DND-41 (cell line): ENCODE data around the gene COX5A.

Source experiments
- ATAC-seq: fragments of 200-7000 bp; cut with Tn5 transposase; 3 replicates; pipeline ENCODE4 v1.9.1; 2021; ENCODE audit warnings: low read depth; ENCODE audit not compliant: insufficient read depth
- DNase-seq: peaks from one replicate; pipeline ENCODE4 v3.0.0-alpha.2; 2020
- H2AFZ ChIP-seq: 2 replicates; pipeline ENCODE4 v1.6.0; 2012; ENCODE audit warnings: low read depth, low read length
- H3K27ac ChIP-seq: 2 replicates; pipeline ENCODE4 v1.5.1; 2012; ENCODE audit warnings: low read length, inconsistent platforms
- H3K27me3 ChIP-seq: fragments of 200-600 bp; sonication (generic); 2 replicates; pipeline ENCODE4 v1.6.0; 2012; ENCODE audit warnings: low read length, mild to moderate bottlenecking, inconsistent platforms; ENCODE audit not compliant: insufficient read depth, poor library complexity
- H3K36me3 ChIP-seq: 2 replicates; pipeline ENCODE4 v1.5.1; 2012; ENCODE audit warnings: low read length, inconsistent platforms; ENCODE audit not compliant: insufficient read depth
- H3K4me1 ChIP-seq: 2 replicates; pipeline ENCODE4 v1.5.1; 2012; ENCODE audit warnings: mild to moderate bottlenecking, low read length; ENCODE audit not compliant: insufficient read depth
- H3K4me2 ChIP-seq: 2 replicates; pipeline ENCODE4 v1.6.0; 2012; ENCODE audit warnings: mild to moderate bottlenecking, moderate library complexity, low read length, inconsistent platforms; ENCODE audit not compliant: insufficient read depth
- H3K4me3 ChIP-seq, 2 experiments: fragments of 200-600 bp in 1 of 2; shearing (Covaris generic) in 1 of 2; 2 replicates each; pipeline ENCODE4 v1.5.1; 2012 to 2016; ENCODE audit warnings: inconsistent platforms in 2 of 2, low read length in 2 of 2, mild to moderate bottlenecking in 2 of 2, low read depth in 1 of 2, moderate library complexity in 1 of 2
- H3K79me2 ChIP-seq: 2 replicates; pipeline ENCODE4 v1.6.0; 2012; ENCODE audit warnings: low read length, inconsistent platforms; ENCODE audit not compliant: insufficient read depth
- H3K9ac ChIP-seq: 2 replicates; pipeline ENCODE4 v1.6.0; 2012; ENCODE audit warnings: low read depth, mild to moderate bottlenecking, inconsistent platforms, low read length, moderate library complexity
- H3K9me3 ChIP-seq: 2 replicates; pipeline ENCODE4 v1.5.1; 2012; ENCODE audit warnings: low read length, moderate library complexity, mild to moderate bottlenecking, inconsistent platforms; ENCODE audit not compliant: insufficient read depth, severe bottlenecking
- H4K20me1 ChIP-seq: 2 replicates; pipeline ENCODE4 v1.6.0; 2012; ENCODE audit warnings: low read length; ENCODE audit not compliant: insufficient read depth
- CTCF ChIP-seq: IDR thresholded peaks from 2 replicates; pipeline ENCODE4 v1.5.1; 2012; ENCODE audit warnings: borderline replicate concordance, low read length, moderate library complexity, mild to moderate bottlenecking; ENCODE audit not compliant: poor library complexity, severe bottlenecking; ENCODE audit errors: extremely low read depth
- EZH2 ChIP-seq: IDR thresholded peaks from 3 replicates; pipeline ENCODE4 v1.6.1; 2012; ENCODE audit warnings: borderline replicate concordance, low read depth, mild to moderate bottlenecking, moderate library complexity, low read length, inconsistent platforms; ENCODE audit not compliant: severe bottlenecking

COX5A gene

GRCh38 chr15:74955017-74955416, 17.1 kb upstream of the COX5A start:
- no peaks in the 10 kb centered on the region for H3K79me2 ChIP-seq
- H3K36me3 ChIP-seq: no peaks in the 10 kb centered on the region
- H3K4me2 ChIP-seq: no peak overlapping the region
- no peak overlapping the region for H3K4me3 ChIP-seq
- H2AFZ ChIP-seq: no peak overlapping the region
- no peaks in the 10 kb centered on the region for H3K27me3 ChIP-seq
- H3K27ac ChIP-seq: no peak overlapping the region
- ATAC-seq (no peak), DNase-seq (no peak)
- no peak overlapping the region for H3K9ac ChIP-seq
- H3K9me3 ChIP-seq: no peaks in the 10 kb centered on the region
- no peak for TF ChIP-seq EZH2
- no peak for TF ChIP-seq CTCF
- H3K4me1 ChIP-seq: no peaks in the 10 kb centered on the region
- no peaks in the 10 kb centered on the region for H4K20me1 ChIP-seq

GRCh38 chr15:74954515-74954914, 16.6 kb upstream of the COX5A start:
- H3K4me2 ChIP-seq: no peak overlapping the region
- no peaks in the 10 kb centered on the region for H4K20me1 ChIP-seq
- no peak overlapping the region for H3K4me3 ChIP-seq
- TF ChIP-seq EZH2 (no peak), CTCF (no peak)
- no peaks in the 10 kb centered on the region for H3K79me2 ChIP-seq
- H3K9ac ChIP-seq: no peak overlapping the region
- DNase-seq (no peak), ATAC-seq (no peak)
- H3K4me1 ChIP-seq: no peaks in the 10 kb centered on the region
- no peaks in the 10 kb centered on the region for H3K36me3 ChIP-seq
- H2AFZ ChIP-seq: no peak overlapping the region
- no peaks in the 10 kb centered on the region for H3K27me3 ChIP-seq
- H3K27ac ChIP-seq: no peak overlapping the region
- no peaks in the 10 kb centered on the region for H3K9me3 ChIP-seq

GRCh38 chr15:74951006-74951405, 13.1 kb upstream of the COX5A start:
- TF ChIP-seq CTCF: no peak
- TF ChIP-seq EZH2: no peak
- DNase-seq: no peak
- Histone ChIP-seq H3K4me3 (no peak overlapping the region), H4K20me1 (no peaks in the 10 kb centered on the region), H3K9me3 (no peaks in the 10 kb centered on the region), H3K27me3 (no peaks in the 10 kb centered on the region), H2AFZ (no peak overlapping the region), H3K27ac (no peak overlapping the region), H3K9ac (no peak overlapping the region), H3K79me2 (no peaks in the 10 kb centered on the region), H3K36me3 (no peaks in the 10 kb centered on the region), H3K4me2 (no peak overlapping the region), H3K4me1 (no peaks in the 10 kb centered on the region)
- ATAC-seq: no peak
